PFSK-1 (cell line): ENCODE results near the gene BACE2. TPM values are rescaled to one million over a fixed set of nuclear protein-coding genes. Genes with fewer than 3 reads are reported as not detected.

Experiments
- FOXP2 ChIP-seq: optimal IDR thresholded peaks from 2 replicates; pipeline ENCODE3; 2011; ENCODE audit warnings: borderline replicate concordance, control low read depth, inconsistent platforms; ENCODE audit not compliant: insufficient read depth; ENCODE audit errors: extremely low read length, extremely low read depth
- POLR2AphosphoS5 ChIP-seq: IDR thresholded peaks from 2 replicates; pipeline ENCODE4 v1.6.1; 2012; ENCODE audit warnings: low read depth, mild to moderate bottlenecking, control low read depth, low read length, moderate library complexity
- SIN3A ChIP-seq: IDR thresholded peaks from 2 replicates; pipeline ENCODE4 v1.6.1; 2012; ENCODE audit warnings: mild to moderate bottlenecking, low read length, moderate library complexity, borderline replicate concordance; ENCODE audit not compliant: insufficient read depth
- TAF1 ChIP-seq: IDR thresholded peaks from 2 replicates; pipeline ENCODE4 v1.6.1; 2012; ENCODE audit warnings: low read length, control low read depth, borderline replicate concordance; ENCODE audit not compliant: insufficient read depth
- polyA plus RNA-seq: library from polyadenylated mRNA; unstranded; fragments of >200 nt; gene quantifications from one replicate; pipeline ENCODE4 v1.2.1, GENCODE V29; 2012; ENCODE audit warnings: low read depth, missing spikeins; ENCODE audit not compliant: insufficient read length
- TF ChIP-seq, protein P1 (sequence below), 2 experiments: IDR thresholded peaks; 2 replicates each; pipeline versions ENCODE4 v1.6.1 to v1.8.0; 2011 to 2012; ENCODE audit warnings: low read depth in 2 of 2, low read length in 2 of 2, control low read depth in 1 of 2, inconsistent platforms in 1 of 2, mild to moderate bottlenecking in 1 of 2, moderate library complexity in 1 of 2; ENCODE audit not compliant: insufficient read depth in 1 of 2

BACE2 gene
- not detected for polyA plus RNA-seq

DNA sequence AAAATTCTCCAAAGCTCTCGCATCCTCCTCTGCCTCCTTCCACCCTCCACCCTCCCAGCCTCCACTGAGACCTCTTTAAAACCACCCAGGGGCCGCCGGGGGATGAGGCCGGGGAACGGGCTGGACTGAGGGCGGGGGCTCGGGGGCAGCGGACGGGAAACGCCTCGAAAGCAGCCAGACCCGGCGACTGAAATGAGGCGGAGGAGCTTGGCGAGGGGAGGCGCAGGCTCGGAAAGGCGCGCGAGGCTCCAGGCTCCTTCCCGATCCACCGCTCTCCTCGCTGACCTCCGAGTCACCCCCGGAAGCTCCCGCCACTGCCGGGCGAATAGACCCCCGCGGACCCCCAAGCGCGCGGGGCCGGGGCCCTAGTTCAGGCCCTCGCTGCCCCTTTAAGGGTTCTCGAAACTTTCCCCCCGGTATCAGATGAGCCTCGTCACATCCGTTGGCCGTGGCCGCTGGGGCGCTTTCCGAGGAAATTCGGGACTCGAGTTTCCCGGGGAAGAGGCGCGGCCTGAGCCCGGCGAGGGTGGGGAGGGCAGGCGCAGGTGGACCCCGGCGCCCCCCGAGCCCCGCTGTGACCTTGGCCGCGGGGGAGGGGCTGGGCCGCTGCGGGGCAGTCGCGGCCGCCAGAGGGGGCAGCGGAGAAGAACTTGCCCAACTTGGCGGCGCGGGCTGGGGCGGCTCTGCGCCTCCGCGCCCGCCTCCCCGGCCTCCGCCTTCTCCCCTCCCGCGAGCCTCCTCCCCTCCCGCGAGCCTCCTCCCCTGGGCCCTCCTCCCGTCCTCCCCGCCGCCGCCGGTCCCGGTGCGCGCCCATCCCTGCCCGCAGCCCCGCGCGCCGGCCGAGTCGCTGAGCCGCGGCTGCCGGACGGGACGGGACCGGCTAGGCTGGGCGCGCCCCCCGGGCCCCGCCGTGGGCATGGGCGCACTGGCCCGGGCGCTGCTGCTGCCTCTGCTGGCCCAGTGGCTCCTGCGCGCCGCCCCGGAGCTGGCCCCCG, at the start of gene BACE2:
Gene BACE2 (plus strand): TSS at position 813 of the 995 bp plus-strand sequence. CDS start 104 bp downstream, at position 917.
- TF ChIP-seq TAF1: no peak
- TF ChIP-seq, protein P1, sequence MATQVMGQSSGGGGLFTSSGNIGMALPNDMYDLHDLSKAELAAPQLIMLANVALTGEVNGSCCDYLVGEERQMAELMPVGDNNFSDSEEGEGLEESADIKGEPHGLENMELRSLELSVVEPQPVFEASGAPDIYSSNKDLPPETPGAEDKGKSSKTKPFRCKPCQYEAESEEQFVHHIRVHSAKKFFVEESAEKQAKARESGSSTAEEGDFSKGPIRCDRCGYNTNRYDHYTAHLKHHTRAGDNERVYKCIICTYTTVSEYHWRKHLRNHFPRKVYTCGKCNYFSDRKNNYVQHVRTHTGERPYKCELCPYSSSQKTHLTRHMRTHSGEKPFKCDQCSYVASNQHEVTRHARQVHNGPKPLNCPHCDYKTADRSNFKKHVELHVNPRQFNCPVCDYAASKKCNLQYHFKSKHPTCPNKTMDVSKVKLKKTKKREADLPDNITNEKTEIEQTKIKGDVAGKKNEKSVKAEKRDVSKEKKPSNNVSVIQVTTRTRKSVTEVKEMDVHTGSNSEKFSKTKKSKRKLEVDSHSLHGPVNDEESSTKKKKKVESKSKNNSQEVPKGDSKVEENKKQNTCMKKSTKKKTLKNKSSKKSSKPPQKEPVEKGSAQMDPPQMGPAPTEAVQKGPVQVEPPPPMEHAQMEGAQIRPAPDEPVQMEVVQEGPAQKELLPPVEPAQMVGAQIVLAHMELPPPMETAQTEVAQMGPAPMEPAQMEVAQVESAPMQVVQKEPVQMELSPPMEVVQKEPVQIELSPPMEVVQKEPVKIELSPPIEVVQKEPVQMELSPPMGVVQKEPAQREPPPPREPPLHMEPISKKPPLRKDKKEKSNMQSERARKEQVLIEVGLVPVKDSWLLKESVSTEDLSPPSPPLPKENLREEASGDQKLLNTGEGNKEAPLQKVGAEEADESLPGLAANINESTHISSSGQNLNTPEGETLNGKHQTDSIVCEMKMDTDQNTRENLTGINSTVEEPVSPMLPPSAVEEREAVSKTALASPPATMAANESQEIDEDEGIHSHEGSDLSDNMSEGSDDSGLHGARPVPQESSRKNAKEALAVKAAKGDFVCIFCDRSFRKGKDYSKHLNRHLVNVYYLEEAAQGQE (IDR thresholded peaks at IDR 0.05; ENCODE audit: insufficient read depth in 1 of 2, low read depth in 2 of 2, low read length in 2 of 2): no peak
- no peak for TF ChIP-seq FOXP2
- TF ChIP-seq SIN3A: no peak
- no peak for TF ChIP-seq POLR2AphosphoS5

- TF ChIP-seq TAF1 (no peak), POLR2AphosphoS5 (no peak), FOXP2 (no peak), SIN3A (no peak)
- TF ChIP-seq, protein P1 (IDR thresholded peaks at IDR 0.05; ENCODE audit: insufficient read depth in 1 of 2, low read depth in 2 of 2, low read length in 2 of 2): no peak
Observed at GRCh38 chr21:41119901-41120300, 48.1 kb upstream of the BACE2 start.

GRCh38 chr21:41120997-41121396, 47.0 kb upstream of the BACE2 start:
- no peak for TF ChIP-seq TAF1
- no peak for TF ChIP-seq FOXP2
- TF ChIP-seq, protein P1 (IDR thresholded peaks at IDR 0.05; ENCODE audit: insufficient read depth in 1 of 2, low read depth in 2 of 2, low read length in 2 of 2): no peak
- TF ChIP-seq SIN3A: no peak
- no peak for TF ChIP-seq POLR2AphosphoS5

GRCh38 chr21:41121785-41122415, 46.1 kb upstream of the BACE2 start:
- TF ChIP-seq SIN3A (no peak), POLR2AphosphoS5 (no peak), FOXP2 (no peak)
- TF ChIP-seq, protein P1 (IDR thresholded peaks at IDR 0.05; ENCODE audit: insufficient read depth in 1 of 2, low read depth in 2 of 2, low read length in 2 of 2): no peak
